Upper lobe of left lung (tissue), 6 donors: ENCODE measurements around the gene GPR171. TPM values are rescaled to one million over a fixed set of nuclear protein-coding genes. Genes with fewer than 3 reads are reported as not detected.

Experiments
- ATAC-seq, 2 donors: fragments of 200-7000 bp; cut with Tn5 transposase; one replicate each; pipeline ENCODE4 v1.9.1; 2022; ENCODE audit warnings: mild to moderate bottlenecking in 2 of 2, moderate library complexity in 2 of 2; ENCODE audit not compliant: low FRiP score in 2 of 2
- DNase-seq, 2 donors: peaks; one replicate each; pipeline ENCODE4 v3.0.0-alpha.2; 2019 to 2020
- H3K27ac ChIP-seq, 4 donors: fragments of 200-600 bp; sonication (generic); one replicate each; pipeline ENCODE4 v1.5.1; 2016 to 2019
- H3K27me3 ChIP-seq, 4 donors: fragments of 200-600 bp; sonication (generic); one replicate each; pipeline ENCODE4 v1.5.1; 2017 to 2019
- H3K36me3 ChIP-seq, 4 donors: fragments of 200-600 bp; sonication (generic); one replicate each; pipeline ENCODE4 v1.5.1; 2016 to 2019
- H3K4me1 ChIP-seq, 4 donors: fragments of 200-600 bp; sonication (generic); one replicate each; pipeline ENCODE4 v1.5.1; 2018 to 2019
- H3K4me3 ChIP-seq, 4 donors: fragments of 200-600 bp; sonication (generic); one replicate each; pipeline ENCODE4 v1.5.1; 2017 to 2019; ENCODE audit warnings: mild to moderate bottlenecking in 2 of 4, moderate library complexity in 1 of 4
- H3K9me3 ChIP-seq, 4 donors: fragments of 200-600 bp; sonication (generic); one replicate each; pipeline ENCODE4 v1.5.1; 2018 to 2019
- CTCF ChIP-seq, 6 experiments: fragments of 450-650 bp in 4 of 6; fragments of 200-600 bp in 2 of 6; sonication (generic) in 2 of 6; IDR thresholded peaks; one replicate each; pipeline ENCODE4 v1.5.1; 2016 to 2019; ENCODE audit warnings: antibody characterized with exemption in 6 of 6
- EP300 ChIP-seq, 4 donors: sonication (generic); formaldehyde crosslinking; IDR thresholded peaks; one replicate each; pipeline ENCODE4 v1.5.1; 2017; ENCODE audit warnings: antibody characterized with exemption in 4 of 4, control low read depth in 2 of 4
- POLR2A ChIP-seq, 4 donors: fragments of 450-650 bp; IDR thresholded peaks; one replicate each; pipeline ENCODE4 v1.5.1; 2016 to 2017; ENCODE audit warnings: antibody characterized with exemption in 4 of 4, mild to moderate bottlenecking in 2 of 4
- POLR2AphosphoS5 ChIP-seq, 2 donors: sonication (generic); formaldehyde crosslinking; IDR thresholded peaks; one replicate each; pipeline ENCODE4 v1.5.1; 2017; ENCODE audit warnings: antibody characterized with exemption in 2 of 2
- WGBS, 2 donors: methylation state at CpG; one replicate each; pipeline ENCODE4 v1.1.5; 2017 to 2018; 5-methylcytosine and 5-hydroxymethylcytosine counted together
- total RNA-seq, 6 donors: library from RNA; depleted of rRNA in 4 of 6; stranded (reverse); fragments of >200 nt in 4 of 6; gene quantifications; one replicate each; pipeline versions ENCODE4 v1.1.0 to v1.2.1, GENCODE V29; 2016 to 2021
- donor health status: DM: no; HTN: no; CAD: no; lungs with moderate emphysema.
- donor health status: DM: no; HTN: yes; CAD: no; lungs with severe emphysema.

Gene GPR171
- total RNA-seq, 6 donors from 2014 or later = 1.0 to 6.6 (median 2.8) TPM

DNA sequence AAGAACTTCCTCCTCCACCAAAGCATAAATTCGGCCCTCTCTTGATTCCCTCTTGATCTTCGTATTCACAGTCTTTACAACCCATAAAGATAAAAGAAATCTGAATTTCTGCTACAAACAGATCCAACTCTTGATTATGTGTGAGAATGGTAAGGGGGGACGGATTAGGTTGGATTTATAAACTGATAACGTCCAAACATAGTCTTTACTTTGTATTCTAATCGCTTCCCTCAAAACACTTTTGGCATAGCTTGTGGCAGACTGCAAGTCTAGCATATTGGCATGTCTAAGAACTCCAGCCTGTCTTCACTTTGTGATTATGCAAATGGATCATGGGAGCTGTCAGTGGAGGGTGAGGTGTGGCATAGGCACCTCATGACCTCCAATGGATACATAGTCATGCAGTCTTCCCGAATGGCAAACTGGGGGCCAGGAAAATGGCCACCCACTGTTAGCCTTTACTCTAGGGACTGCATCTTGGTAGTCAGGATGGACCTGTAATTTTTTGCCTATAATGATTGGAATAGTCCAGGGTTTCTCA is 24.3 kb upstream of the GPR171 start:
- H3K27me3 ChIP-seq = no peaks in the 10 kb centered on the region
- DNase-seq (no peak), ATAC-seq (peak in 1 of 2 donors; percentile 11)
- TF ChIP-seq EP300 (IDR thresholded peaks at IDR 0.05) = no peak
- no peak for TF ChIP-seq CTCF (IDR thresholded peaks at IDR 0.05)
- no peak for TF ChIP-seq POLR2A (IDR thresholded peaks at IDR 0.05)
- no peak for TF ChIP-seq POLR2AphosphoS5 (IDR thresholded peaks at IDR 0.05)
- H3K4me1 ChIP-seq = peaks cover 4 to 10% (median 9%) of the 10 kb centered on the region in 4 donors
- no peak overlapping the region for H3K27ac ChIP-seq
- H3K36me3 ChIP-seq = no peaks in the 10 kb centered on the region
- no peak overlapping the region for H3K4me3 ChIP-seq
- no peaks in the 10 kb centered on the region for H3K9me3 ChIP-seq
- WGBS, 2 donors = 69 to 79% methylated on average over 6 of the region's 6 CpGs

DNA sequence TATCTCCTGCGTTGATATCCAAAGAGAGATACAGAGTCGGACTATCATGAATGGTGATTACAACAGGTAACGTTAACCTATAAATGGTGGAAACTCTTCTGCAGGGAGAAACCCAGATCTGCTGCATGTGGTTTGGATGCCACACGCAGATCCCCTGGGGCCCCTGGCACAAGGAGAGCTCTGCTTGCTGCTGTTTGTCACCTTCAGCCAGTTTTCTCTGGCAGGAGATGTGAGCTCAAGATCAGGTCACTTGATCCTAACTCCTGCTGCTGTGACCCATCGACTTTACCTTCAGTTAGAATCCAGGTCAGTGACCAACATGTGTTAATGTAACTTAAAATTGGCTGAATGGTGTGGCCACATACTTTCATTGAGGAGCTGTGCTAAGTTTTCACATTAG is 23.8 kb upstream of the GPR171 start:
- no peak overlapping the region for H3K27ac ChIP-seq

DNA sequence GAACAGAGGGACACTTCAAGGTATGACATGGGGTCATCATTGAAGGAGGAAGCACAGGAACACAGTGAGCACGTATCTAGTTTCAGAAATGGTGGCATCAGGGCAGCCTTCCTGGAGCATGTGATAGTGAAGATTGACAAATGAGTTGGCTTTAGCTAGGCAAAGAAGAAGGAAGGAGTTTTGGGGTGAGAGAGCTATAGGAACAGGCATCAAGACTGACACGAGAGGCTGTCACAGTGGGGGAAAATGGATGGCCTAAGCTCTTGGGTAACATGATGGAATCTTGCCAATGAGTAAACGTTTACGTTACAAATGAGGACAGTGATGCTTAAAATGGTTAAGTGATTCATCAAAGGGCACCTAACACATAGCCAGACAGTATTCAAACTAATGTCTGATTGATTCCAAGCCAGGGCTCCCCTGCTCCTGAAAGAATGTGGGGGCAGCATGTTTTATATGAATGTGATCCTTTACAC is 23.1 kb upstream of the GPR171 start:
- Histone ChIP-seq H3K4me1 (peaks cover 4 to 10% (median 9%) of the 10 kb centered on the region in 4 donors), H3K27ac (no peak overlapping the region), H3K27me3 (no peaks in the 10 kb centered on the region), H3K36me3 (no peaks in the 10 kb centered on the region), H3K9me3 (no peaks in the 10 kb centered on the region), H3K4me3 (no peak overlapping the region)
- DNase-seq (no peak), ATAC-seq (no peak)
- 20 to 29% methylated on average over 4 of the region's 4 CpGs for WGBS, 2 donors
- TF ChIP-seq POLR2A (IDR thresholded peaks at IDR 0.05) (no peak), POLR2AphosphoS5 (IDR thresholded peaks at IDR 0.05) (no peak), EP300 (IDR thresholded peaks at IDR 0.05) (no peak), CTCF (IDR thresholded peaks at IDR 0.05) (no peak)

More for the DNA sequence above, 23.8 kb upstream of the GPR171 start:
- H3K4me3 ChIP-seq = no peak overlapping the region
- ATAC-seq (no peak), DNase-seq (no peak)
- WGBS, 2 donors = 85 to 91% methylated on average over 5 of the region's 5 CpGs
- no peaks in the 10 kb centered on the region for H3K36me3 ChIP-seq
- H3K27me3 ChIP-seq = no peaks in the 10 kb centered on the region
- no peaks in the 10 kb centered on the region for H3K9me3 ChIP-seq
- TF ChIP-seq EP300 (IDR thresholded peaks at IDR 0.05) (no peak), POLR2A (IDR thresholded peaks at IDR 0.05) (no peak), CTCF (IDR thresholded peaks at IDR 0.05) (no peak), POLR2AphosphoS5 (IDR thresholded peaks at IDR 0.05) (no peak)
- peaks cover 4 to 10% (median 9%) of the 10 kb centered on the region in 4 donors for H3K4me1 ChIP-seq

- Histone ChIP-seq H3K9me3 (no peaks in the 10 kb centered on the region), H3K27me3 (no peaks in the 10 kb centered on the region), H3K27ac (no peak overlapping the region), H3K4me1 (peaks cover 4 to 10% (median 9%) of the 10 kb centered on the region in 4 donors), H3K4me3 (no peak overlapping the region), H3K36me3 (no peaks in the 10 kb centered on the region)
- TF ChIP-seq POLR2AphosphoS5 (IDR thresholded peaks at IDR 0.05) = no peak
- TF ChIP-seq EP300 (IDR thresholded peaks at IDR 0.05) = no peak
- no peak for TF ChIP-seq CTCF (IDR thresholded peaks at IDR 0.05)
- no peak for TF ChIP-seq POLR2A (IDR thresholded peaks at IDR 0.05)
- DNase-seq (no peak), ATAC-seq (no peak)
- 67 to 72% methylated on average over 9 of the region's 9 CpGs for WGBS, 2 donors
Measured at GRCh38 chr3:151225040-151225975, 22.3 kb upstream of the GPR171 start.
